ENCODE data around the gene SAYSD1. TPM values are rescaled to one million over a fixed set of nuclear protein-coding genes. Genes with fewer than 3 reads are reported as not detected.

The SAYSD1 gene
- total and polyA plus RNA-seq, 2 of the 8 experiments (the other 6 are each of a cell fraction or from before 2014, with no cell fraction given), result 6.7 to 7.9 TPM

GRCh38 chr6:39068391-39068790 lies 46.6 kb downstream of the SAYSD1 start (continued):
- no peak for TF ChIP-seq EP300 (IDR thresholded peaks at IDR 0.05; ENCODE audit: borderline replicate concordance in 1 of 2, low read depth in 2 of 2, low read length in 2 of 2)
- TF ChIP-seq CBX8 (IDR thresholded peaks at IDR 0.05; ENCODE audit: borderline replicate concordance, low read depth, low read length), result no peak
- TF ChIP-seq RAD21 (IDR thresholded peaks at IDR 0.05 in 1 of 2, conservative IDR thresholded peaks at IDR 0.05 in 1 of 2; ENCODE audit: low read depth in 2 of 2, low read length in 2 of 2), result no peak
- no peak for TF ChIP-seq TEAD4 (IDR thresholded peaks at IDR 0.05; ENCODE audit: low read depth, low read length)

Measured in H1 (cell line).